Gastrocnemius medialis (tissue), 4 donors: ENCODE results near the gene CHMP5. TPM values are rescaled to one million over a fixed set of nuclear protein-coding genes. Genes with fewer than 3 reads are reported as not detected.

Source experiments
- ATAC-seq, 2 donors: fragments of 150-250 bp; one replicate each; pipeline ENCODE4 v1.9.1; 2016
- DNase-seq, 2 donors: peaks; one replicate each; pipeline ENCODE4 v3.0.0-alpha.2; 2019
- H3K27ac ChIP-seq, 4 donors: fragments of 200-600 bp; sonication (generic); 1 replicate in 1 of 4; 2 replicates in 3 of 4; pipeline ENCODE4 v1.5.1; 2016 to 2018; ENCODE audit warnings: mild to moderate bottlenecking in 2 of 4, moderate library complexity in 1 of 4
- H3K27me3 ChIP-seq, 3 donors: fragments of 200-600 bp; sonication (generic) in 2 of 3; 1 replicate in 1 of 3; 2 replicates in 2 of 3; pipeline versions ENCODE4 v1.5.1 to v1.6.0; 2016 to 2019; ENCODE audit warnings: mild to moderate bottlenecking in 1 of 3, moderate library complexity in 1 of 3
- H3K36me3 ChIP-seq, 2 donors: fragments of 200-600 bp; sonication (generic) in 1 of 2; one replicate each; pipeline ENCODE4 v1.5.1; 2017 to 2018
- H3K4me1 ChIP-seq, 2 donors: fragments of 200-600 bp; sonication (generic) in 1 of 2; one replicate each; pipeline ENCODE4 v1.5.1; 2016 to 2017; ENCODE audit warnings: mild to moderate bottlenecking in 2 of 2
- H3K4me3 ChIP-seq, 4 donors: fragments of 200-600 bp; sonication (generic) in 3 of 4; 1 replicate in 1 of 4; 2 replicates in 3 of 4; pipeline ENCODE4 v1.5.1; 2016 to 2019; ENCODE audit warnings: mild to moderate bottlenecking in 2 of 4
- H3K9me3 ChIP-seq, 3 donors: fragments of 200-600 bp; sonication (generic) in 2 of 3; 1 replicate in 1 of 3; 2 replicates in 2 of 3; pipeline ENCODE4 v1.5.1; 2016 to 2019
- CTCF ChIP-seq, 5 experiments: fragments of 450-650 bp in 3 of 5; fragments of 200-600 bp in 2 of 5; sonication (generic) in 2 of 5; IDR thresholded peaks in 4 of 5; conservative IDR thresholded peaks in 1 of 5; 1 replicate in 4 of 5; 2 replicates in 1 of 5; pipeline ENCODE4 v1.5.1; 2016 to 2019; ENCODE audit warnings: antibody characterized with exemption in 5 of 5, mild to moderate bottlenecking in 3 of 5, moderate library complexity in 3 of 5
- POLR2A ChIP-seq, 2 donors: fragments of 450-650 bp; IDR thresholded peaks; one replicate each; pipeline ENCODE4 v1.6.1; 2017; ENCODE audit warnings: antibody characterized with exemption in 2 of 2, mild to moderate bottlenecking in 2 of 2, moderate library complexity in 2 of 2
- in situ Hi-C, 4 donors: fragments of 200-750 bp; cut with MboI; loops; one replicate each; pipeline versions ENCODE4 v1.15.0 to v1.8.0; 2017; ENCODE audit warnings: low sequenced_read_pairs in 4 of 4
- intact Hi-C: fragments of 100-400 bp; cut with DNase I; formaldehyde crosslinking; loops from one replicate; pipeline ENCODE4 v1.15.1; 2023; ENCODE audit warnings: low total_unique reads
- total RNA-seq, 4 donors: library from RNA; depleted of rRNA; stranded (reverse); fragments of >200 nt; gene quantifications; one replicate each; pipeline versions ENCODE4 v1.1.0 to v1.2.3, GENCODE V29; 2016

Gene CHMP5
- total RNA-seq, 4 donors from 2014 or later = 42.8 to 50.7 (median 47.8) TPM

GRCh38 chr9:33250458-33250995 is 14.3 kb upstream of the CHMP5 start:
- ATAC-seq (no peak), DNase-seq (no peak)
- intact Hi-C loops = no loop called here
- no peaks in the 10 kb centered on the region for H3K4me1 ChIP-seq
- no peaks in the 10 kb centered on the region for H3K27me3 ChIP-seq
- H3K9me3 ChIP-seq = no peaks in the 10 kb centered on the region
- in situ Hi-C loops = no loop called here
- TF ChIP-seq POLR2A (IDR thresholded peaks at IDR 0.05) = no peak
- no peak for TF ChIP-seq CTCF (IDR thresholded peaks at IDR 0.05 in 4 of 5, conservative IDR thresholded peaks at IDR 0.05 in 1 of 5)
- H3K27ac ChIP-seq = no peak overlapping the region
- peaks cover 3 to 48% of the 10 kb centered on the region in 2 donors for H3K36me3 ChIP-seq
- no peak overlapping the region for H3K4me3 ChIP-seq

- ATAC-seq (no peak), DNase-seq (no peak)
- Histone ChIP-seq H3K27ac (peak overlapping the region in 1 of 4 donors; percentile 7), H3K9me3 (no peaks in the 10 kb centered on the region), H3K4me3 (no peak overlapping the region), H3K27me3 (no peaks in the 10 kb centered on the region), H3K4me1 (peaks cover 15 to 25% of the 10 kb centered on the region in 2 donors), H3K36me3 (peaks cover 5 to 72% of the 10 kb centered on the region in 2 donors)
- intact Hi-C loops (no loop called here), in situ Hi-C loops (no loop called here)
- TF ChIP-seq CTCF (IDR thresholded peaks at IDR 0.05 in 4 of 5, conservative IDR thresholded peaks at IDR 0.05 in 1 of 5) = no peak
- no peak for TF ChIP-seq POLR2A (IDR thresholded peaks at IDR 0.05)
These were observed 10.6 kb upstream of the CHMP5 start for GRCh38 chr9:33254211-33254610.

GRCh38 chr9:33255014-33255413 is 9.8 kb upstream of the CHMP5 start:
- TF ChIP-seq POLR2A (IDR thresholded peaks at IDR 0.05) = no peak
- TF ChIP-seq CTCF (IDR thresholded peaks at IDR 0.05 in 4 of 5, conservative IDR thresholded peaks at IDR 0.05 in 1 of 5) = no peak
- H3K4me1 ChIP-seq = peaks cover 15 to 27% of the 10 kb centered on the region in 2 donors
- intact Hi-C loops = no loop called here
- no peak for DNase-seq
- in situ Hi-C loops = no loop called here
- no peaks in the 10 kb centered on the region for H3K9me3 ChIP-seq
- H3K4me3 ChIP-seq = no peak overlapping the region
- H3K27me3 ChIP-seq = no peaks in the 10 kb centered on the region
- H3K36me3 ChIP-seq = peaks cover 5 to 80% of the 10 kb centered on the region in 2 donors
- no peak for ATAC-seq
- peak overlapping the region in 1 of 4 donors; percentile 7 for H3K27ac ChIP-seq

- no peak for TF ChIP-seq POLR2A (IDR thresholded peaks at IDR 0.05)
- TF ChIP-seq CTCF (IDR thresholded peaks at IDR 0.05 in 4 of 5, conservative IDR thresholded peaks at IDR 0.05 in 1 of 5) = no peak
- in situ Hi-C loops = no loop called here
- no peak overlapping the region for H3K4me3 ChIP-seq
- H3K36me3 ChIP-seq = peaks cover 5 to 84% of the 10 kb centered on the region in 2 donors
- no peaks in the 10 kb centered on the region for H3K9me3 ChIP-seq
- ATAC-seq = no peak
- no peak for DNase-seq
- H3K4me1 ChIP-seq = peaks cover 15 to 27% of the 10 kb centered on the region in 2 donors
- H3K27me3 ChIP-seq = no peaks in the 10 kb centered on the region
- intact Hi-C loops = no loop called here
- H3K27ac ChIP-seq = peak overlapping the region in 1 of 4 donors; percentile 74
These were observed 9.4 kb upstream of the CHMP5 start for GRCh38 chr9:33255471-33255870.

GRCh38 chr9:33256236-33256635 is 8.6 kb upstream of the CHMP5 start:
- intact Hi-C loops = no loop called here
- Histone ChIP-seq H3K4me1 (peaks cover 15 to 27% of the 10 kb centered on the region in 2 donors), H3K27ac (peak overlapping the region in 2 of 4 donors; percentile 74 to 82), H3K27me3 (no peaks in the 10 kb centered on the region), H3K4me3 (no peak overlapping the region), H3K9me3 (no peaks in the 10 kb centered on the region), H3K36me3 (peaks cover 5 to 89% of the 10 kb centered on the region in 2 donors)
- DNase-seq (no peak), ATAC-seq (no peak)
- TF ChIP-seq POLR2A (IDR thresholded peaks at IDR 0.05) = no peak
- TF ChIP-seq CTCF (IDR thresholded peaks at IDR 0.05 in 4 of 5, conservative IDR thresholded peaks at IDR 0.05 in 1 of 5) = no peak
- in situ Hi-C loops = no loop called here
